ENCODE measurements around the gene PHF13.
A peak's percentile ranks its signal among the peaks of the same experiment; 100 is the strongest.

PHF13 gene

GRCh38 chr1:6613361-6614018 is at the start of gene PHF13:
Gene PHF13, plus strand, starts transcription at chr1:6613731. Its CDS starts 336 bp downstream, at chr1:6614067.
- peak; percentile 99 for DNase-seq

- no peak for DNase-seq
These were observed 44.5 kb upstream of the PHF13 start for GRCh38 chr1:6569033-6569432.

GRCh38 chr1:6570100-6570499 is 43.4 kb upstream of the PHF13 start:
- DNase-seq = no peak

- no peak for DNase-seq
These were observed 42.5 kb upstream of the PHF13 start for GRCh38 chr1:6570987-6571386.

- no peak for DNase-seq
These were observed 40.7 kb upstream of the PHF13 start for GRCh38 chr1:6572653-6573383.

GRCh38 chr1:6574025-6574620 is 39.4 kb upstream of the PHF13 start:
- DNase-seq = no peak

- no peak for DNase-seq
These were observed 38.7 kb upstream of the PHF13 start for GRCh38 chr1:6574818-6575217.

- no peak for DNase-seq
These were observed 35.6 kb upstream of the PHF13 start for GRCh38 chr1:6577831-6578525.

GRCh38 chr1:6578624-6579373 is 34.7 kb upstream of the PHF13 start:
- DNase-seq = peak; percentile 7

- DNase-seq = peak; percentile 97
These were observed 34.0 kb upstream of the PHF13 start, which contains the start of gene ZBTB48 for GRCh38 chr1:6579374-6580118. Gene ZBTB48, plus strand, starts transcription at chr1:6579994. Its CDS starts 616 bp downstream, at chr1:6580610.

- no peak for DNase-seq
These were observed 33.4 kb upstream of the PHF13 start for GRCh38 chr1:6580119-6580592.

- no peak for DNase-seq
These were observed 32.7 kb upstream of the PHF13 start for GRCh38 chr1:6580593-6581409.

GRCh38 chr1:6581561-6582305 is 31.8 kb upstream of the PHF13 start:
- no peak for DNase-seq

GRCh38 chr1:6582370-6582769 is 31.2 kb upstream of the PHF13 start:
- DNase-seq = no peak

- DNase-seq = no peak
These were observed 29.1 kb upstream of the PHF13 start for GRCh38 chr1:6584126-6585080.

- no peak for DNase-seq
These were observed 28.3 kb upstream of the PHF13 start for GRCh38 chr1:6585081-6585722.

- no peak for DNase-seq
These were observed 27.7 kb upstream of the PHF13 start for GRCh38 chr1:6585841-6586240.

GRCh38 chr1:6586404-6586816 is 27.1 kb upstream of the PHF13 start:
- DNase-seq = no peak
